Epithelial cell of proximal tubule (primary cell): Measurements from ENCODE around the gene RAPGEF5. TPM values are rescaled to one million over a fixed set of nuclear protein-coding genes. Genes with fewer than 3 reads are reported as not detected.

Experiments used
- DNase-seq: peaks from one replicate; pipeline ENCODE4 v3.0.0-alpha.2; 2011; ENCODE audit warnings: low read depth
- H3K4me3 ChIP-seq: 2 replicates; pipeline ENCODE4 v1.5.1; 2011; ENCODE audit warnings: low read depth, mild to moderate bottlenecking, low read length
- CTCF ChIP-seq: conservative IDR thresholded peaks from 2 replicates; pipeline ENCODE4 v1.5.1; 2012; ENCODE audit warnings: low read depth, mild to moderate bottlenecking, low read length
- total RNA-seq: library from RNA; depleted of rRNA; stranded (reverse); fragments of >200 nt; gene quantifications from 2 replicates; pipeline ENCODE4 v1.2.3, GENCODE V29; 2015

RAPGEF5 gene
- total RNA-seq, 1 donor from 2014 or later, result 8.3 TPM

DNA sequence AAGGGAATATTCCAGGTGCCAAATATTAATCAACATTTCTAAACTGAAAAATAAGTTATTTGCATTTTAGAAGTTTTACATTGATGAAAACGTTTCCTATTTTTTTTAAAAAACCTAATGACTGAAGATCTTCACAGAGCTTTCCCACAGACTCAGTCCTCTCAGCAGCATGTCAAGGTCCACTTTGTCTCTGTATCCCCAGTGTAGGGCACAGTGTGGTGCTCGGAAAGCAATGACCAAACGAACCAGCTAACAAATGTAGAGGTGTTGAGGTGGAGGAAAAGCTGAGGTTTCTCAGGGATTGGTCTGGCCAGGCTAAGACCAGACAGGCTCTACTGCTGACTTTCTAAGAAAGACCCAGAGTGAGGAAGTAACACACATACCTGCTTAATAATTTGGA is 209.1 kb downstream of the RAPGEF5 start:
- TF ChIP-seq CTCF, result no peak
- no peak for DNase-seq
- H3K4me3 ChIP-seq, result no peak overlapping the region

DNA sequence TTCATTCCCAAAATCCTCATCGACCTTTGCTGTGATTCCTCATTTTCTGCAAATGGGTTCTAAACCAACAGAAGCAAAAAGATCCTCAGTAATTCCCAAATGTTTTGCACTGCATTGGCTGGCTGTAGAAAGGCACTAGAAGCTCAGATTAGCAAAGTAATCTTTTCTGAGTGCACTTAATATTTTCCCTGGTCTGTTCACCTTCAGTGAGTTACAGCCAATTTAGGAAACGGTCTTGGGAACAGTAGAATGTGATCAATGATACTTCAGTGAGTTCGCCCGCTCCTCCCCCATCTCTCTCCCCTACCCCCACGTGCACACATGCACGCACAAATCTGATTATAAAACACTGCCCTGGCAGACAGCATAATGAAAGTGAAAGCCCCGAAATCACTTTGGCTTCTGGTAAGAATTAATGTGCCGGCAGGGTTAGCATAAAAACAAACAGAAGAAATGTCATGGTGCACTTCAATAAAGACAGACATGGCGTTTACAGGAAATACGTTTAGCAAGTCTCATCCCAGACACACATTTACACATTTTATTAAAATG is 209.9 kb downstream of the RAPGEF5 start:
- no peak for TF ChIP-seq CTCF
- no peak overlapping the region for H3K4me3 ChIP-seq
- DNase-seq, result no peak

DNA sequence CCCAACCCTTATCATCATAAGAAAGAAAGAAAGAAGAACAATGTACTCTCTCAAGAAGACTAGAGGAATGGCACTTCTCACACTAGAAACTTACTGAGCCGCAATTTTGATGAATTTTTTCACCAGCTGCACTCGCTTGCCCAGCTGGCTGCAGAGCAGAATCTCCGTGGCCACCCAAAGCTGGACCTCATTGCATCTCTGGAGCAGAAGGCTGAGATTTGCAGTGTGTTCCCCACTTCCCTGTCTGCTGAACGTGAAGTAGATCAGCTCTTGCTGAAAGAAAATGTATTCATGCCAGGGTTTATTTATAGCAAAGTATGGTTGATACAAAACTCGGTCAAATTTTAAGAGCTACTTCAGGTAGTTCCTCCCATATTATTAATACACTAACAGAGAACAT is 212.0 kb downstream of the RAPGEF5 start:
- DNase-seq, result no peak
- H3K4me3 ChIP-seq, result no peak overlapping the region
- no peak for TF ChIP-seq CTCF

DNA sequence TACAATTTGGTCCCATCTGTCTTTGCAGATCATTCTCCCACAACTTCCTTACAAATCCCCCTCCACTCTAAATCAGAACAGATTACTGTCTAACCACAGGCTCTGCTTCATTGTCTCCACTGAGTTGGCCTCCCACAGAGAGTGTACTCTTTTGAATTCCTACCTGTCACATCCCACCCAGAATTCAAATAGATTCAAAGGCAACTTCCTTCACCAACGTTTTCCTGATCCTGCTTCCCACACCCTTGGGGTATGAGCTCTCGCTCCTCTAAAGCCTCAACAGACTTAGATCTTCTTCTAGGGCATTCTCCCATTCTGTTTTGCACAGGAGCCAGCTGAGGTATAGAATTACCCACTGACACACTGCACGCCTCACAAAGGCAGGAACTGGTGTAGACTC is 213.5 kb downstream of the RAPGEF5 start:
- DNase-seq, result no peak
- TF ChIP-seq CTCF, result no peak
- H3K4me3 ChIP-seq, result no peak overlapping the region

DNA sequence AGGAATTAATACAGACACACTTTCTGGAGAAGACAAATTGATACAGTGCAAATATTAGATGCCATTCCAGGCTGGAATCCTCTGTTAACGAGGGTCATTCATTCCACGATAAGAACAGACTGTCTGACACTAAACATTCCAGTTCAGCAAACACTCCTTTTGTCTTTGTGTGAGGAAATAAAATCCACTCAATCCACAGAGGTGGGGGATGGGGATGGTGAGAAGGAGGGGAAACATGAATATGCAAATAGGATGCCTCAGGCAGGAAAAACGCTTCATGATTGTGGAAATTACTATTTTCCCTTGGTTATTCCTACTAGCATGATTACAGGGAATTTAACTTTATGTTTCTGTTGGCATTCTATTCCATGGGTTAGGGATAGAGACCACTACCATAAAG is 214.4 kb downstream of the RAPGEF5 start:
- no peak overlapping the region for H3K4me3 ChIP-seq
- DNase-seq, result no peak
- no peak for TF ChIP-seq CTCF

- DNase-seq, result no peak
- H3K4me3 ChIP-seq, result no peak overlapping the region
- TF ChIP-seq CTCF, result no peak
These were observed 215.6 kb downstream of the RAPGEF5 start for GRCh38 chr7:22141355-22141754.

DNA sequence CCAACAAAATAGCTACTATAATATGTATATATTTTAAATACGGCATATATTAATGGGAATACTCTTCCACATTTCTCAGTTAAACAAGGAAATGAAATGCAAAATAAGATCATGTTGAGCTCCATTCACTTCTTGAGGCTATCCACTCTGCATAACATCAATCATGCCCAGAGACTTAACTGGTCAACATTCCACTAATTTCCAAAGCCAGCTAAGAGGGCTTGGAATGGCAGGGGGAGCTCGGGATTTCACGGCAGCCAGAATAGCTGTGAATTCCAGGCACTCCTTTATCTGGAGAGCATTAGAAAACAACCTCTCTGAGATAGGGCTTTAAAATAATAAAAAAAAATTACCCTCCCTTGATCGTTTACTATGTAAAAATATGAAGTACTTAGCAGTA is 216.4 kb downstream of the RAPGEF5 start:
- no peak for TF ChIP-seq CTCF
- H3K4me3 ChIP-seq, result no peak overlapping the region
- no peak for DNase-seq
